ENCODE results near the gene MISP3.

Gene MISP3

DNA sequence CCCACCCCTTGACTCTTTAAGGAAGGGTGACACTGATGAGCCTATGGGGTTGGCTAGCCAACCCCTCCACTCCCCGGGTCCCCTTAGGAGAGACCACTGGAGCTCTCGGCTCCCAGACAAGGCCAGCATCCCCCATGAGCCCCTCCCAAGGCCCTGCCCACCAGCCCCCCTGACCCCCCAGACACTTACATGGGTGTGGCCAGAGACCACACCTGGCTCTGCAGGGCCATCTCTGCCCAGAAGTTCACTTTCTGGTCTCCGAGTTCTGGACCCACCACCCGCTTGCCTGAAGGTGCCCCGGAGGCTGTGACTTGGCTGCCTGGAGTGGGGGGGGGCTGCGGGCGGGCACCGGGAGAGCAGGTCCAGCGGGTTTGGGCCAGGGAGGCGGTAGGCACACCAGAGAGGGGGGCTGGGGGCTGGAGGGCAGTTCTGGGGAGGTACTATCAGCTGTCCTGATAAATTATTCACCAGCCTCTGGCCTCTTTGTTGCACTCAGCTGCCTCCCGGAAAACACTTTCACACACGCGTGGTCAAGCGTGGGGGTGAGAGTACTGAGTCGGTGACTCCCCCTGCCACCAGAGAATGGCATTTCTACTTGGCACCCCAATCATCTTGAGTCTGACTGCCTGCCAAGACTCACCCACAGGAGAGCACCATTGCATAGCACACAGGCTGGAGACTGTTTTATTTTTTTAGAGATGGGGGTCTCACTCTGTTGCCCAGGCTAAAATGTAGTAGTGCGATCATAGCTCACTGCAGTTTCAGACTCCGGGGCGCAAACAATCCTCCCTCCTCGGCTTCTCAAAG, 10.6 kb upstream of the MISP3 start, which contains the start of gene PALM3:
Gene PALM3 (minus strand): TSS at position 326 of the 807 bp plus-strand sequence. CDS start 96 bp downstream, at position 230.
- H3K27ac ChIP-seq (ENCODE audit: low read depth, low read length, poor library complexity, severe bottlenecking): no peak within 1 kb of the TSS
- H3K4me1 ChIP-seq (ENCODE audit: insufficient read depth, low read length, severe bottlenecking): no peaks in the 10 kb centered on the region
- H3K4me2 ChIP-seq (ENCODE audit: low read length): no peak within 1 kb of the TSS
- H3K36me3 ChIP-seq (ENCODE audit: insufficient read depth, low read length): no peaks in the 10 kb centered on the region
- no peak within 1 kb of the TSS for H2AFZ ChIP-seq (ENCODE audit: low read length)
- H4K20me1 ChIP-seq (ENCODE audit: insufficient read depth, low read length): no peaks in the 10 kb centered on the region
- no peaks in the 10 kb centered on the region for H3K9me2 ChIP-seq (ENCODE audit: low read depth, low read length)
- no peaks in the 10 kb centered on the region for H3K9me3 ChIP-seq (ENCODE audit: low read length)
- H3K79me2 ChIP-seq (ENCODE audit: insufficient read depth, low read length): no peaks in the 10 kb centered on the region
- peaks cover 5% of the 10 kb centered on the region; the same call in 1 of the 2 replicates for H3K27me3 ChIP-seq (ENCODE audit: insufficient read depth, low read length)
- TF ChIP-seq CTCF (IDR thresholded peaks at IDR 0.05; ENCODE audit: low read length) (no peak), EZH2 (IDR thresholded peaks at IDR 0.05; ENCODE audit: borderline replicate concordance, low read length) (no peak)
- H3K9ac ChIP-seq (ENCODE audit: low read length): no peak within 1 kb of the TSS
- H3F3A ChIP-seq (ENCODE audit: insufficient read depth, low read length): no peaks in the 10 kb centered on the region
- H3K4me3 ChIP-seq (ENCODE audit: low read depth, low read length, poor library complexity, severe bottlenecking): no peak within 1 kb of the TSS

DNA sequence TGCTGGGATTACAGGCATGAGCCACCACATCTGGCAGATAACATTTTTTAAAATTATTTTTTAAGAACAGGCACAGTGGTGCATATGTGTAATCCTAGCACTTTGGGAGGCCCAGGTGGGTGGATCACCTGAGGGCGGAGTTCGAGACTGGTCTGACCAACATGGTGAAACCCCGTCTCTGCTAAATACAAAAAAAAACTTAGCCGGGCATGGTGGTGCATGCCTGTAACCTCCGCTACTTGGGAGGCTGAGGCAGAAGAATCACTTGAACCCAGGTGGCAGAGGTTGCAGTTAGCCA, 10.1 kb upstream of the MISP3 start:
- TF ChIP-seq CTCF (IDR thresholded peaks at IDR 0.05; ENCODE audit: low read length): no peak
- TF ChIP-seq EZH2 (IDR thresholded peaks at IDR 0.05; ENCODE audit: borderline replicate concordance, low read length): no peak
- Histone ChIP-seq H3K9me3 (ENCODE audit: low read length) (no peaks in the 10 kb centered on the region), H3F3A (ENCODE audit: insufficient read depth, low read length) (no peaks in the 10 kb centered on the region), H3K4me2 (ENCODE audit: low read length) (no peak overlapping the region), H4K20me1 (ENCODE audit: insufficient read depth, low read length) (no peaks in the 10 kb centered on the region), H2AFZ (ENCODE audit: low read length) (no peak overlapping the region), H3K36me3 (ENCODE audit: insufficient read depth, low read length) (no peaks in the 10 kb centered on the region), H3K27me3 (ENCODE audit: insufficient read depth, low read length) (peaks cover 5% of the 10 kb centered on the region; the same call in 1 of the 2 replicates), H3K4me1 (ENCODE audit: insufficient read depth, low read length, severe bottlenecking) (no peaks in the 10 kb centered on the region), H3K27ac (ENCODE audit: low read depth, low read length, poor library complexity, severe bottlenecking) (no peak overlapping the region), H3K79me2 (ENCODE audit: insufficient read depth, low read length) (no peaks in the 10 kb centered on the region), H3K4me3 (ENCODE audit: low read depth, low read length, poor library complexity, severe bottlenecking) (no peak overlapping the region), H3K9me2 (ENCODE audit: low read depth, low read length) (no peaks in the 10 kb centered on the region), H3K9ac (ENCODE audit: low read length) (no peak overlapping the region)

DNA sequence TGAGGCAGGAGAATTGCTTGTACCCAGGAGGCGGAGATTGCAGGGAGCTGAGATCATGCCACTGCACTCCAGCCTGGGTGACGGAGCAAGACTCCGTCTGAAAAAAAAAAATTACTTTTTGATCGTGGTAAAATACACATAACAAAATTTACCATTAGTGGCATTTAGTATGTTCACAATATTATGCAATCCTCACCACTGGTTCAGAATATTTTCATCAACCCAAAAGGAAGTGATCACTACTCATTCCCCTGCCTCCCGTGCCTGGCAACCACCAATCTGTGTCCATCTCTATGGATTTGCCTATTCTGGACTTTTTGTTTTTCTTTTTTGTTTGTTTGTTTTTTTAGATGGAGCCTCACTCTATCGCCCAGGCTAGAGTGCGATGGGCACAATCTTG, 9.5 kb upstream of the MISP3 start:
- no peak overlapping the region for H2AFZ ChIP-seq (ENCODE audit: low read length)
- no peak overlapping the region for H3K4me3 ChIP-seq (ENCODE audit: low read depth, low read length, poor library complexity, severe bottlenecking)
- no peaks in the 10 kb centered on the region for H3K79me2 ChIP-seq (ENCODE audit: insufficient read depth, low read length)
- H3K9ac ChIP-seq (ENCODE audit: low read length): no peak overlapping the region
- no peaks in the 10 kb centered on the region for H4K20me1 ChIP-seq (ENCODE audit: insufficient read depth, low read length)
- no peaks in the 10 kb centered on the region for H3K9me3 ChIP-seq (ENCODE audit: low read length)
- no peak for TF ChIP-seq CTCF (IDR thresholded peaks at IDR 0.05; ENCODE audit: low read length)
- TF ChIP-seq EZH2 (IDR thresholded peaks at IDR 0.05; ENCODE audit: borderline replicate concordance, low read length): no peak
- H3K27me3 ChIP-seq (ENCODE audit: insufficient read depth, low read length): peaks cover 3% of the 10 kb centered on the region; the same call in 1 of the 2 replicates
- H3K27ac ChIP-seq (ENCODE audit: low read depth, low read length, poor library complexity, severe bottlenecking): no peak overlapping the region
- no peaks in the 10 kb centered on the region for H3K36me3 ChIP-seq (ENCODE audit: insufficient read depth, low read length)
- no peaks in the 10 kb centered on the region for H3K9me2 ChIP-seq (ENCODE audit: low read depth, low read length)
- H3K4me1 ChIP-seq (ENCODE audit: insufficient read depth, low read length, severe bottlenecking): no peaks in the 10 kb centered on the region
- H3F3A ChIP-seq (ENCODE audit: insufficient read depth, low read length): no peaks in the 10 kb centered on the region
- no peak overlapping the region for H3K4me2 ChIP-seq (ENCODE audit: low read length)

Measured in OCI-LY1 (cell line).